ENCODE results near the gene CTAGE9.

DNA sequence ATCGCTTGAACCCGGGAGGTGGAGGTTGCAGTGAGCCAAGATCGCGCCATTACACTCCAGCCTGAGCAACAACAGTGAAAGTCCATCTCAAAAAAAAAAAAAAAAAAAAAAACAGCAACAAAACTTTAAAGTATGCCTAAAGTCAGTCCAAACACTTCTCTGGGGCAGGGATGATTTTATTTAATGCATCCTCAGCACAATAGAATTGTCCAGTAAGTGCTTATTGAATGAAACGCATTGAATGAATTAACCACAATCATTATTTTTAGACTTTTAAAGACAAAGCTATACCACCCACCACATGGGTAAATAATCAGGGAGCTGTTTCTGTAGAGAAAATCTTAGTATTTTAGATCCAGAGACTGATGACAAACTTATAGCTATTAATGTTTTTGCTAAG, 16.6 kb upstream of the CTAGE9 start:
- TF ChIP-seq, protein P1, sequence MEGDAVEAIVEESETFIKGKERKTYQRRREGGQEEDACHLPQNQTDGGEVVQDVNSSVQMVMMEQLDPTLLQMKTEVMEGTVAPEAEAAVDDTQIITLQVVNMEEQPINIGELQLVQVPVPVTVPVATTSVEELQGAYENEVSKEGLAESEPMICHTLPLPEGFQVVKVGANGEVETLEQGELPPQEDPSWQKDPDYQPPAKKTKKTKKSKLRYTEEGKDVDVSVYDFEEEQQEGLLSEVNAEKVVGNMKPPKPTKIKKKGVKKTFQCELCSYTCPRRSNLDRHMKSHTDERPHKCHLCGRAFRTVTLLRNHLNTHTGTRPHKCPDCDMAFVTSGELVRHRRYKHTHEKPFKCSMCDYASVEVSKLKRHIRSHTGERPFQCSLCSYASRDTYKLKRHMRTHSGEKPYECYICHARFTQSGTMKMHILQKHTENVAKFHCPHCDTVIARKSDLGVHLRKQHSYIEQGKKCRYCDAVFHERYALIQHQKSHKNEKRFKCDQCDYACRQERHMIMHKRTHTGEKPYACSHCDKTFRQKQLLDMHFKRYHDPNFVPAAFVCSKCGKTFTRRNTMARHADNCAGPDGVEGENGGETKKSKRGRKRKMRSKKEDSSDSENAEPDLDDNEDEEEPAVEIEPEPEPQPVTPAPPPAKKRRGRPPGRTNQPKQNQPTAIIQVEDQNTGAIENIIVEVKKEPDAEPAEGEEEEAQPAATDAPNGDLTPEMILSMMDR (IDR thresholded peaks at IDR 0.05), result no peak
- TF ChIP-seq POLR2A (IDR thresholded peaks at IDR 0.05), result no peak
- no peak for TF ChIP-seq POLR2AphosphoS5 (IDR thresholded peaks at IDR 0.05)
